ENCODE data around the gene SARM1. TPM values are rescaled to one million over a fixed set of nuclear protein-coding genes. Genes with fewer than 3 reads are reported as not detected.

The SARM1 gene
- polyA plus RNA-seq, 1 of the 3 experiments (the other 2 are of a cell fraction): 17.4 TPM

GRCh38 chr17:28391401-28391800, 19.9 kb downstream of the SARM1 start:
- H2AFZ ChIP-seq (ENCODE audit: low read depth): no peak overlapping the region
- CTCF ChIA-PET: no interaction called here

More at GRCh38 chr17:28391401-28391800, 19.9 kb downstream of the SARM1 start:
- Histone ChIP-seq H3K36me3 (replicated peaks in 1 of 2; ENCODE audit: control insufficient read depth in 1 of 2, insufficient read depth in 2 of 2, low read length in 1 of 2) (peaks cover 30 to 61% of the 10 kb centered on the region in 2 experiments), H4K20me1 (ENCODE audit: insufficient read depth) (no peaks in the 10 kb centered on the region), H3K27ac (ENCODE audit: low read depth in 2 of 2, low read length in 1 of 2) (no peak overlapping the region), H3K27me3 (ENCODE audit: insufficient read depth) (no peaks in the 10 kb centered on the region), H3K9ac (no peak overlapping the region), H3K4me2 (no peak overlapping the region), H3K4me3 (ENCODE audit: low read depth in 2 of 2, low read length in 1 of 2) (no peak overlapping the region), H3F3A (replicated peaks; ENCODE audit: insufficient read depth) (peaks cover 4% of the 10 kb centered on the region), H3K4me1 (ENCODE audit: control insufficient read depth in 1 of 2, insufficient read depth in 2 of 2, low read depth in 1 of 2, low read length in 1 of 2) (no peaks in the 10 kb centered on the region), H3K9me2 (no peaks in the 10 kb centered on the region), H3K79me2 (ENCODE audit: insufficient read depth) (no peaks in the 10 kb centered on the region), H3K9me3 (no peaks in the 10 kb centered on the region)
- TF ChIP-seq IRF3 (IDR thresholded peaks at IDR 0.05; ENCODE audit: low read depth, low read length): no peak
- TF ChIP-seq MEF2A (IDR thresholded peaks at IDR 0.05; ENCODE audit: borderline replicate concordance, low read depth): no peak
- TF ChIP-seq FOXM1 (IDR thresholded peaks at IDR 0.05; ENCODE audit: low read depth): no peak
- TF ChIP-seq TCF12 (IDR thresholded peaks at IDR 0.05): no peak
- TF ChIP-seq RCOR1 (IDR thresholded peaks at IDR 0.05; ENCODE audit: low read length): no peak
- TF ChIP-seq USF1 (IDR thresholded peaks at IDR 0.05; ENCODE audit: borderline replicate concordance, low read depth): no peak
- TF ChIP-seq, protein P1, sequence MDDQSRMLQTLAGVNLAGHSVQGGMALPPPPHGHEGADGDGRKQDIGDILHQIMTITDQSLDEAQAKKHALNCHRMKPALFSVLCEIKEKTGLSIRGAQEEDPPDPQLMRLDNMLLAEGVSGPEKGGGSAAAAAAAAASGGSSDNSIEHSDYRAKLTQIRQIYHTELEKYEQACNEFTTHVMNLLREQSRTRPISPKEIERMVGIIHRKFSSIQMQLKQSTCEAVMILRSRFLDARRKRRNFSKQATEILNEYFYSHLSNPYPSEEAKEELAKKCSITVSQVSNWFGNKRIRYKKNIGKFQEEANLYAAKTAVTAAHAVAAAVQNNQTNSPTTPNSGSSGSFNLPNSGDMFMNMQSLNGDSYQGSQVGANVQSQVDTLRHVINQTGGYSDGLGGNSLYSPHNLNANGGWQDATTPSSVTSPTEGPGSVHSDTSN (IDR thresholded peaks at IDR 0.05): no peak
- no peak for TF ChIP-seq EZH2phosphoT487 (IDR thresholded peaks at IDR 0.05; ENCODE audit: borderline replicate concordance, low read depth)
- no peak for TF ChIP-seq FOXJ3 (CRISPR knock-in tag; IDR thresholded peaks at IDR 0.05)
- TF ChIP-seq EP300 (IDR thresholded peaks at IDR 0.05; ENCODE audit: borderline replicate concordance in 1 of 2, low read depth in 1 of 2, low read length in 1 of 2): no peak
- TF ChIP-seq RAD21 (IDR thresholded peaks at IDR 0.05; ENCODE audit: low read length): no peak
- TF ChIP-seq TEAD4 (IDR thresholded peaks at IDR 0.05; ENCODE audit: borderline replicate concordance, insufficient read depth): no peak
- TF ChIP-seq, protein P2, sequence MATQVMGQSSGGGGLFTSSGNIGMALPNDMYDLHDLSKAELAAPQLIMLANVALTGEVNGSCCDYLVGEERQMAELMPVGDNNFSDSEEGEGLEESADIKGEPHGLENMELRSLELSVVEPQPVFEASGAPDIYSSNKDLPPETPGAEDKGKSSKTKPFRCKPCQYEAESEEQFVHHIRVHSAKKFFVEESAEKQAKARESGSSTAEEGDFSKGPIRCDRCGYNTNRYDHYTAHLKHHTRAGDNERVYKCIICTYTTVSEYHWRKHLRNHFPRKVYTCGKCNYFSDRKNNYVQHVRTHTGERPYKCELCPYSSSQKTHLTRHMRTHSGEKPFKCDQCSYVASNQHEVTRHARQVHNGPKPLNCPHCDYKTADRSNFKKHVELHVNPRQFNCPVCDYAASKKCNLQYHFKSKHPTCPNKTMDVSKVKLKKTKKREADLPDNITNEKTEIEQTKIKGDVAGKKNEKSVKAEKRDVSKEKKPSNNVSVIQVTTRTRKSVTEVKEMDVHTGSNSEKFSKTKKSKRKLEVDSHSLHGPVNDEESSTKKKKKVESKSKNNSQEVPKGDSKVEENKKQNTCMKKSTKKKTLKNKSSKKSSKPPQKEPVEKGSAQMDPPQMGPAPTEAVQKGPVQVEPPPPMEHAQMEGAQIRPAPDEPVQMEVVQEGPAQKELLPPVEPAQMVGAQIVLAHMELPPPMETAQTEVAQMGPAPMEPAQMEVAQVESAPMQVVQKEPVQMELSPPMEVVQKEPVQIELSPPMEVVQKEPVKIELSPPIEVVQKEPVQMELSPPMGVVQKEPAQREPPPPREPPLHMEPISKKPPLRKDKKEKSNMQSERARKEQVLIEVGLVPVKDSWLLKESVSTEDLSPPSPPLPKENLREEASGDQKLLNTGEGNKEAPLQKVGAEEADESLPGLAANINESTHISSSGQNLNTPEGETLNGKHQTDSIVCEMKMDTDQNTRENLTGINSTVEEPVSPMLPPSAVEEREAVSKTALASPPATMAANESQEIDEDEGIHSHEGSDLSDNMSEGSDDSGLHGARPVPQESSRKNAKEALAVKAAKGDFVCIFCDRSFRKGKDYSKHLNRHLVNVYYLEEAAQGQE (IDR thresholded peaks at IDR 0.05; ENCODE audit: low read depth, low read length): no peak
- POLR2A ChIA-PET: no interaction called here
- DNase-seq: no peak
- 56% methylated on average over 2 of the region's 2 CpGs for WGBS (ENCODE audit: low lambda C conversion rate)
